Inferior parietal cortex (tissue), 1 donor: ENCODE data around the gene PDE11A.

ENCODE experiments used
- DNase-seq: peaks from one replicate; pipeline ENCODE4 v3.0.0-alpha.2; 2016; ENCODE audit errors: extremely low spot score

The PDE11A gene

DNA sequence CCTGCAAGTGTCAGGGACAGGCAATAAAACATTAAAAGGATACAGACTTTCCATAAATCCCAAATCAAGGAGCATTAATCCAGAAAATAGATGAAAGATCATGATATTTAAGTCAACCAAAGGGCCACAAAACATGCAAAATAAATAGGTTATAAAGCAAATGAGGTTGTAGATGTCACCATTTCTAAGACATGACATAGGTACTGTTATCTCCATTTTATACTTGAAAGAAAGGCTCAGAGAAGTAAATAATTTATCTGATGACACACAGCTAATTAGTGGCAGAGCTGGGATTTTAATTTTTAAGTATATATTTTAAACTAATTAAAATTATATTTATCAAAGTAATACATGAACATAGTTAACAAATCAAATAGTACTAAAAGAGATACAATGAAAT is 378.2 kb downstream of the PDE11A start:
- DNase-seq, result no peak

DNA sequence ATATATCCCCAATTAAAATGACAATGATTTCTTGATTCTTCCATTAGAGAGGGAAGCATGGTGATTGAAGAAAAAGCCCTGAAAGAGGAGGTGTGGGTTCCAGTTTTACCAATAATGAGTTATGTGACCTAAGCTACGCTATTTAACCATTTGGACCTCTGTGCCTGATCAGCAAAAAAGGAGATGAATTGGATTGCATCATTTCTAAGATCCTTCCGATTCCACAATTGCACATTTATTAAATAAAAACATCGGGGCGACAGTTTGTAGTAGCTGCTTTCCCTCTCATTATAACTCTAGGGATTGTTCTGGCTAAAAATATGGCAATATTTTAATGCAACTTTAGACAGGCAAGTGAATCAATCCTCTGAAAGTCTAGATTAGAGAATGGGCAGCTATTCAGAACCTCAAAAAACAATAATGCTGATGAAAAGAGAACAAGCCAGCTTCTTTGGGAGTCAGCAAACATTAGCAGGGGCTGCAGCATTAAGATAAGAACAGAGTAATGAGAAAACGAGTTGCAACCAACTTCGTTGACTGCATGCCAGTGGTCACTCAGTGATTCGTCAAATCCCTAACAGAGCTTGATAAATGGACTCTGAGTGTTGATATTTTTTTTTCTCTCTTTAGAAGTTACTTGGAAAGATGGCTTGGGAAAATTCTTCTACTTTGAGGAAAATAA is 378.8 kb downstream of the PDE11A start:
- no peak for DNase-seq

DNA sequence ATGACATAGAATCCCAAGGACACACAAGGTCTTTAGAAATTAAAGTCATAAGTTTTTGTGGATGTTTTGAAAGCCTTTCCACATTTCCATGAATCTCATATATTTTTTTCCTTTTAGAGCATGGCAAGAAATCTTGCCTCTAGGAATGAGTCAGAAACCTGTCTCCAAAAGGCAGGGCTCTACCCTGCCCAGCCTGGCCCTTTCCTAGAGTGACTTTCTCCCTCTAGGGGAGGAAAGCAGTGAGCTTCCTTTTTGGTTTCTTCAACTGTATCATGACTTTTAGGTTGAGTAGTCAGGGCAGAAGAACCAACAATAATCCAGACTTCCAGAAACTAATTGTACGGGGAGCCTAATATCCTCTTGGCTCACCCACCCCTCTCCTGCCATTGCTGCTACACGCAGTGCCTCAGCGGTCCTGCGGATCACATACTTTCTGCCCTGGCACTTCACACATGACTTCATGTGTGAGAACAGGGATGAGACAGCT is 379.8 kb downstream of the PDE11A start:
- no peak for DNase-seq

DNA sequence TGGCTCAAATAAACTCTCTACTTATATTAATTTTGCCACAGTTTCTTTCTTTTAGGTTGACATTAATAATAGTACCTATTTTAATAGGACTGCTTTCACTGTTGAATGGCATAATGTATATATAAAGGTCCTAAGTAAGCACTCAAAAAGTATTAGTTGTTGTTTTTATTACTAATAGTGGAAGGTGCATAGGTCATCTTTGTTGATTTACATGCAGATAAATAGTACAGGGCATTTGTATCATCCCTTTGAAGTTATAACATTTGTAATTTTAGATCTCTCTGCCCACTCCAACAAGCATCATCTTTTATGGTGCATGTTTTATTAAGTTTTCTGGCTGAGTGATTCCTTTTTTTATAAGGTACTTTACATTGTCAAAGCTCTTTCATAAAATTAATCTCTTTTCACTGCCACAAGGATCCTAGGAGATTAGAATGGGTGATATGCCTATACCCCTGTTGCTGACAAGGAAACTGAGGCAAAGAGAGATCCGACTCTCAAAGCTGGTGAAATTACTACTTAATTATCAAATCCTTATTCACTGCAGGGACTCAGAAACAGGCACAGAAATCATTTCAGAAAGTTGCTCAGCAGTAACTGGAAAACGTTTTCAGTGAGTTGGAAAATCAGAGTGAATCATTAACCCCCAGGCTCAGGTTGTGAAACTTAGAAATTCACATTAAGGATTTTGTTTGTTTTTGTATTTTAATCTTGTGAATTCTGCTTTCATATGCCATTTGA is 380.4 kb downstream of the PDE11A start:
- DNase-seq, result no peak

DNA sequence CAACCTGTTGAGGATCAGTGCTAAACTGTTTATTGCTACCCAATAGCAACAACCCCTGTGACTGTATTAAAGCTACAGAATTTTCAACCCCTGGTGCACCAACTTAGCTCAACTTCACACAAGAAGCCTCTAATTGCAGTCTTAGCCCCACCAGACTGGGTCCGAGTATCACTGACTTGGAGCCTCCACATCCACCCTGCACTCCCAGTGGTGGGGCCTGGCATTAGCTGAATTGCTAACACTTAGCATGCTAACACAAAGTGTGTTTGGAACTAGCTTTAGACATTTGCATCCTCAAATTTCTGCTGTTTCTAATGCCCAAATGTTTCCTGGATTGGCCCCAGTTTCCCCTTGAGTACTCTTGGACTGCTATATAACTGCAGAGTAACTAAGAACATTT is 381.4 kb downstream of the PDE11A start:
- no peak for DNase-seq

DNA sequence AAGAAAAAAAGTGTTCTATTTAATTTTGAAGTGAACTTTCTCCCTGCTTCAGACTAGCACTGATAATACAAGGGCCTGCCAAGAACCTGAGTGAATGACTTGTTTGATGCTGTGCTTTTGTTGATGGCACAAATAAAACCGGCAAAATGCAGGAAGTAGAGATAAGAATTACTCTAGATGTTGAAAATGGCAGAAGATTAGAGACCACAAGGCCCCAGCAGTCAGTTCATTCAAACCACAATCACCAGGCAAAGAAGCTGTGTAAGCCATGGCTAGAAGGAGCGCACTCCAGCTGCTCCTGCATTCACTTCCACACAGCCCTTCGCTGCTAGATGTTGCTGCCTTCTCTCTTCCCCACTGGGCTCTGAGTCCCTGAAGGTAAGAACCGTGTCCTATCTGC is 383.0 kb downstream of the PDE11A start:
- no peak for DNase-seq

DNA sequence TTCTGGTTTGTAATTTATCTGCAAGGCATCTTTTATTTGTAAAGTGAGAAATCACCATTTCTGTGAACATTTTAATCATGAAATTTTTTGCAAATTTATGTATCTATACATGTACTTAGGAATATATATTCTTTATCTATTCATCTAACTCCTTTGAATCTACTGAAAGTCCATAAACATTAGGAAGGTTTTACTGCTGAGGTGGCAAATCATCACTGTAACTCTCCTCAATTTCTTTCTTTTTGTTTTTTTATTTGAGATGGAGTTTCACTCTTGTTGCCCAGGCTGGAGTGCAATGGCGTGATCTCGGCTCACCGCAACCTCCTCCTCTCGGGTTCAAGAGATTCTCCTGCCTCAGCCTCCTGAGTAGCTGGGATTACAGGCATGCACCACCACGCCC is 383.7 kb downstream of the PDE11A start:
- DNase-seq, result no peak

DNA sequence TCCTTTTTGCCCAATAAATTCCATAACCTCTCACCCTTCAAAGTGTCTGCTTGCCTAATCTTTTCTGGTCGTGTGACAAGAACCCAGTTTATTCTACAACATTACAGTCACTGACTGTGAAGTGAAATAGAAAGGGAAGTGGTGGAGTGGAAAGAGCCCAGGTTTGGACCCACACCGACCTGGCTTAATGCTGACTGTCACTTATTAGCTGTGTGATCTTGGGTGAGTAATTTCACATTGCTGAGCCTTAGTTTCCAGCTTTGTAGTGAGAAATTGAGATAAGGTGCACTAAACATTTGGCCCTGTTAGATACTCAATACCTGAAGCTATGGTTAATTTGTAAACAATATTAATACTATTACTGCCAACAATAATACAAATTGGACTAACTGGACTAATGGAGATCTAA is 388.9 kb downstream of the PDE11A start:
- no peak for DNase-seq

DNA sequence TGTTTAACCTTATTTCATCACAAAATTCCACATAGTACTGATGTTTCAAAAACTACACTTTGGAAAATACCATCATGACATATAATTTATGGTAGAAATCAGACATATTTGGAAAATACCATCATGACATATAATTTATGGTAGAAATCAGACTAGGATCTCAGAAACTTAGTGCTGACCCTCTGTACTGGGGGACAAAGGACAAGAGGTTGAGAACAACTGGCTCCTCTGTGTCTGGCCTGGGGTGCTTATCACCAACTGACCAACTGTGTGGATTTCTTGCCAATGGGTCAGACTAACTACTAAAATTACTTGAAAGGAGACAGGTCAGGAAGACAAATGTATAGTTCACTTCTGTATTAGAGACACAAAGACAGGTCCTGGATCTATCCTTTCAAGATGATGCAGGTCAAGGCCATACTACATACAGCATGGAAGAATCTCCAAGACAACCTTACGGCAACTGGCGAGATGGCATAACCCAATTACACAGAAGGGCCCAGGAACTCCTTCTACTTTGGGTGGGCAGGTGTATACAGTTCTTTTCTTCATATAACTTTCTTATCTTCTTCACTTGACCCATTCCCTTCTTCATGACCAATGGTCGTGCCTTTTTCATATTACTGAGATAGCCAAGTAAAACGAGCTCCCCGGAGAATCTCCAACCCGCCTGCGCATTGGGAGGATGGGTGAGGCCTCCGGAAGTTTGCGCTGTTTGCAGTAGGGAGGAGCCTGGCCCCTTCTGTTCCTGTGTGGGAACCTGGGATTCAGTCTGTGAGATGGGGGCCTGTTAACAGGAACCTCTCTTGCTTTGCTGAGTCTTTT is 389.5 kb downstream of the PDE11A start:
- DNase-seq, result no peak

DNA sequence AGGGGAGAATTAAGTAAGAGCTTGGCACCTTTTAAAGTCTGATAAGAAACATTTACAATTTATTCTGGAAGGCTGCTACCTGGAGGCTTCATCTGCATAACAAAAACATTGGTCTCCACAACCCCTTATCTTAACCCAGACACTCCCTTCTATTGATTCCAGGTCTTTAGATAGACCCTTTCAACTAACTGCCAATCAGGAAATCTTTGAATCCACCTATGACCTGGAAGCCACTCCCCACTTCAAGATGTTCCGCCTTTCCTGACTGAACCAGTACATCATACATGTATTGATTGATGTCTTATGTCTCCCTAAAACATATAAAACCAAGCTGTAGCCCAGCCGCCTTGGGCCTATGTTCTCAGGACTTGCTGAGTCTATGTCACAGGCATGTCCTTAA is 390.6 kb downstream of the PDE11A start:
- DNase-seq, result no peak

DNA sequence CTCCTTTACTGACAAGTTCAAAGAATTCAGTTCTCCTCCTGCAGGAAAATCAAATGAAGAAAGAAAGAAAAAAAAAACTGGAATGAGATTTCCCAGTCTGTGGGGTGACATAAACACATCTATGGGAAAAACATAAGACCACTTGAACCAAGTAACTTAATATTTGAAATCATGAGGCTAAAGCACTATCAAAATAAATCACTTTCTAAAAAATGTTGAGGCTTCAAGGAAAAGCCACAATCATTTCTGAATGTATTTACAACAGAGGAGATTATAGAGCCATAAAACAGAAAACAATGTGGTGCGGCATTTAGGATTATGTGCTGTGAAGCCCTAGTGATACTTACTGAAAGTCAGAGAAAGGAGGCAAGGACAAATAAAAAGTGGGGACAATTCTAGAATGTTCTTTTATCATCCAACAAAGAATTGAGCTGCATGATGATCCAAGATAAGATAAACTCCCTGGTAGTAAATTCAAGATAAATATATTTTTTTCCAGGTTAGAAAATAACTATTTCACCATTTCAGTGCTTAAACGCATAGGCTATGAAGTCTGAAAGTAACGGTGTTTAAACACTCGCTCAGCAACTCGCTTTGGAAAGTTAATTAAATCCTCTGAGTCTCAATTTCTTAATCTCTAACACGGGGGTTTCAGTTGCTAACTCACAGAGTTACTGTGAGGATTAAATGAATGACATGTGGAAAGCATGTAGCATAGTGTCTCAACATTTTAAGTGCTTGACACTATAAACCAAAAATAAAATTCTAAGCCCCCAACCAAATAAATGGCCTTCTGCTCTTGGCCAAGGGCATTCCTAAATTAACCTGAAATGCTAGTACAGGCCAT is 391.5 kb downstream of the PDE11A start:
- DNase-seq, result no peak

DNA sequence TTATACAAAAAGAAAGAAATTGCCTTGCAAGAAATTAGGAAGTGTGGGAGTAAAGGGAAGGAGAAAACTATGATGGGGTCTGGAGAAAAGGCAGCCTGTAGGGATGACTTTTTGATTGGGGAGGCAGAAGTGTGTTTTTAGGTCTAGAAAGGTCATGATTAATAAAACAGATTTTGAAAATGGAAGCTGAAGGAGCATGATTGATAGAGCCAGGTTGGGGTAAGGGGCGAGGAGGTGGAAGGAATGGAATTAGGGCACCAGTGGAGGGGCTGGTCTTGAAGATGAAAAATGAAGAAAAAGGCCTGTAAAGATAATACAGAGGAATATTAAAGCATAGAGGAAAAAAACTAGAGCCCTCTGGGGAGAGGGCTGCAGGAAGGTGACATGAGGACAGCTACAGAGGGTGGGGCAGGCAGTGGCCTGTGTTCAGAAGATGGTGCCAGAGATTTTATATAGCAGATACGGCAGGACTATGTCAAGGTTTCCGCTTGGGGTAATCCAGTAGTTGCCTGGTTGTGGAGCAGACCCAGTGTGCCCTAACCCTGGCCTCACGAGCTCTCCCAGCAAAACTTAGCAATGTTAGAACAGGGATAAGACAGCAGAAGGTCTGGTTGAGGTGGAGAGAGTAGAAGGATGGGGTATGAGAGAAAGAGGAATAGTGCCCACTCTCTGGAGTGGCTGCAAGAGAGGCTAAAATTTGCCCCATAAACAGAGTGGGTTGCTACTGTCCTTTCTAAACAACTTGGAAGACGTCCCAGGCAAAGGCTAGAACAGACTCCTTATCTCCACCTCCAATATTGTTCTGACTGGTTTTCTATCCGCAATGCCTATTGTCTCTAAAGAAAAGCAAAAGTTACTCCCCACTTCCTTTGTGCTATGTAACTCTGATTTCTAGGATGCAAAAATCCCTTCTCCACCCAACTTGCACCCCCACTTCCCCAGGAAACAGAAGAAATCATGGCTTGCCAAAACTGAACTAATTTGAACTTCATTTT is 392.7 kb downstream of the PDE11A start:
- no peak for DNase-seq

DNA sequence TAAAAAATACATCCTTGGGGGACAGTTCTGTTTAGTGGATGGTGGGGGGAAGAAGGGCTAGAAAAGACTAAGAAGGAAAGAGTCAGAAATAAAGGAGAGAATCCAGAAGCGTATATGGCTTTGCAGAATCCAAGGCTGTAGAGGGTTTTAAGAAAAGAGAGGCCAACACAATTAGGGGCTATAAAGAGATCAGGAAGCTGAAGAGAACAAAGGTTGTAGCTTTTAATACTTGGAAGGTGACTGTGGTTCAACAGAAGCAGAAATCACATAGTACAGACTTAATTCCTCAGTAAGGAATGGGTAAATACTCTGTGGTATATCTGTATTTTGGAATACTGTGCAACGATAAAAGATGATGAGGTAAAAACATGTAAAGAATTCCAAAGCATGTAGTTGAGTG is 393.6 kb downstream of the PDE11A start:
- DNase-seq, result no peak

DNA sequence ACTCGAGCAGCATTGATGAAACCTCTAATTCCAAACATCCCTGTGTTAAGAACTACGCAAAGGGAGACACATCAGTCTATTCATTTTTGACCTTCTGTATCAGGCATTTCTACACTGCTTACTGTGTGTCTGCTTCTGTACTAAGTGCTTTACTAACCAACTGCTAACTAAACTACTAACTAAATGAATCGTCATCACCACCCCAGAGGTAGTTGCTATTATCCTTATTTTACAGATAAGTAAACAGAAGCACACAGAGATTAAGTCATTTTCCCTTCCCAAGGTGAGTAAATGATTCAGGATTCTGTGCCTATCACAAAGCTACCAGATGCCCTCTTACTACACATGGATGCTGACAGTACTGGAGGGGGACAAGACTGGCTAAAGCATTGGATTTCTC is 395.9 kb downstream of the PDE11A start:
- DNase-seq, result no peak

DNA sequence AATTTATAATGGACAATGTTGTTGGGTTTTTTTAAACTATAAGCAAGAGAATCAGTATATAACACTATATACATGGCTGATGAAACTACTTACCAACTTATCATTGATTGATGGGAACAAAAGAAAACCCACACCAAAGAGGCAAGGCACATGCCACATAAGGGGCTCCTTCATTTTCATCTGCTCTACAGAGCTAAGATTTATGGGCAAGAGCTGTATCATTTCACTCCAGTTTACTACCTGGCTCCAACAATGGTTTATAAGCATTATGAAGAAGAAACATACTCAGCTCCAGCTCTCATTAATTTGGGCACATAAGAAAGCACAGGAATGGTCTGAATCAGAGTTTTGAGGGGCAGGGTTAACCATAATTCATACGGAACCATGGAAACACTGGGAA is 396.8 kb downstream of the PDE11A start:
- no peak for DNase-seq

DNA sequence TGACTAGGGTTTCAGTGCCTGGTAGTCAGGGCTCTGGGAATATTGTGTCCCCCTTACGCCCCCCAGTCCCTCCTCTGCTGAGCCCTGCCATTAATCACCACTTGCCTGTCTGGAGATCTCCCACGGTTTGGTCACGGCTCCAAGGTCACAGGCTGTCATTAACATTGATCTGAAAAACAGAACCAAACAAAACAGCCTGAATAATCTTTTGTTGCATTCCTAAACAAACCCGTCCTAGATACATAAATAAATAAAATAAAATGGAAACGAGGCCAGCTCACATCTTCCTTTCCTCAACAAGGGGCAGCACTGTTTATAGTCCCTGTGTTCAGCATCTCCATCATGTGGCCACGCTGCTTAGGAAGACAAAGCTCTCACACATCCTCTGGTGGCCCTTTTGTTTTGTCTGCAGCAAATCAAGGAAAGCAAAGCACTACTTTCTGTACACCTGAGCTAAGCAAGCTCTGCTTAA is 397.2 kb downstream of the PDE11A start:
- DNase-seq, result peak; percentile 62

DNA sequence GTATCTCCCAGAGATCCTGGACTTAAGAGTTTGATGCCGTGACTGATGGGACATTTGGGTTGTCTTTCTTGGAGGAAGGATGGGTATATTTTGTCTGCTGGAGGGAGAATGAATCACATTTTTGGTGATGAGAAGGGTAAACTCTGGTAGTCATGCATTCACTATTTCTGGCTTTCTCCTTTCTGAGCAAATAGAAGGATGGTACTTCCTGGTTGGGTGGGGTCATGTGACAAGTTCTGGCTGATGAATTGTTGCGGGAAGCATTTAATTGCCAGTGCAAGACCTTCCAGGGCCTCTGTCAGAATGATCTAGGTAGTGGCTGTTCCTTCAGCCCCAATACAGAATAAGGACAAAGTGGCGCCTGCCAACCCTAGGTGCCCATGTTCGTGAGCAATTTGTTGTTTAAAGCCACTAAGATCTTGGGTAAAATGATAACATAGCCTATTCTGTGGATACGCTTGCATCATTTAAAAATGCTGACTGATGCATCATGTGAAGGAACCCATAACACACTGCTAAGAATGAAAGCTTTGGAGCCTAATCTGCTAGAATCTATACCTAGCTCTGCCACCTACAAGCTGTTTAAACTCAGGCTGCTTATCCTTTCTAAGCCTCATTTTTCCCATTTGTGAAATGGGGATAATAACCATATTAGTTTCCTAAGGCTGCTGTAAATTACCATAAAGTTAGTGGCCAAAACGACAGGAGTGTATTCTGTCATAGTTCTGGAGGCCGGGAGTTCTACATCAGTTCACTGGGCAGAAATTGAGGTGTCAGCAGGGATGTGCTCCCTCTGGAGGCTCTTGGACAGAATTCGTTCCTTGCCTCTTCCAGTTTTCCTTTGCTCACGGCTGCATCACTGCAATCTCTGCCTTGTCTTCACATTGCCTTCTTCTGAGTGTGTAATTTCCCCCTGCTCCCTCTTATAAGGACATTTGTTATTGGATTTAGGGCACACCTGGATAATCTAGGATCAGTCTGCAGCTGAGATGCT is 398.7 kb downstream of the PDE11A start:
- DNase-seq, result no peak

DNA sequence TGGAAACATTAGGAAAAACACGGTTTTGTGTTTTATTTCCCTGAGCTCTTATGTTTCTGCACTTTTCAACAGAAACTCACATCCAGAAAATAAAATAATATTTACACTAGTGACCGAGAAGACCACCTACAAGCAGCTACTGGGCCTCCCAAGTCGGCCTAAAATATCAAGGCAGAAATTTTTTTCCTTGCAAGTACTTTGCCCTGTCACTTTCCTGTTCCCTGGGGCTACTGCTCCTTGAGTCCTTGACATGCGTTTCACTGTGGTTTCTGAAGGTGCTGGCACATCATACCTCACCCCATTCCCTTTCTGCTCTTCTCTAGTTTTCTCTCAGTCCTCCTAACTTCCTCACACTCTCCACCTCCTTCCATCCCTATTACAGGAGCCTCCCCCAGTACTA is 400.9 kb downstream of the PDE11A start:
- DNase-seq, result no peak
